GM11168 (cell line): Measurements from ENCODE around the gene ERCC6.

Source experiments
- in situ Hi-C: fragments of 300-500 bp; cut with MboI; formaldehyde crosslinking; loops from one replicate; pipeline ENCODE4 v1.12.0; 2022; ENCODE audit warnings: low sequenced_read_pairs; ENCODE audit not compliant: unreplicated experiment

Gene ERCC6

GRCh38 chr10:49552277-49552676 is 13.4 kb upstream of the ERCC6 start:
- in situ Hi-C loops = no loop called here

GRCh38 chr10:49550563-49550962 is 11.6 kb upstream of the ERCC6 start:
- in situ Hi-C loops = no loop called here

GRCh38 chr10:49549640-49550346 is 10.9 kb upstream of the ERCC6 start:
- in situ Hi-C loops = no loop called here

GRCh38 chr10:49543604-49544003 is 4.7 kb upstream of the ERCC6 start:
- in situ Hi-C loops = no loop called here

- in situ Hi-C loops = no loop called here
Observed at GRCh38 chr10:49542353-49542752, 3.4 kb upstream of the ERCC6 start.

GRCh38 chr10:49541762-49542161 is 2.8 kb upstream of the ERCC6 start:
- in situ Hi-C loops = no loop called here

- in situ Hi-C loops = no loop called here
Observed at GRCh38 chr10:49540056-49540797, 1.3 kb upstream of the ERCC6 start.

GRCh38 chr10:49539320-49539885 is 482 bp upstream of the ERCC6 start:
- in situ Hi-C loops = no loop called here

- in situ Hi-C loops = no loop called here
Observed at GRCh38 chr10:49534670-49535381, 4.1 kb downstream of the ERCC6 start.

- in situ Hi-C loops = no loop called here
Observed at GRCh38 chr10:49532461-49532860, 6.5 kb downstream of the ERCC6 start.

GRCh38 chr10:49528977-49529506 is 9.9 kb downstream of the ERCC6 start:
- in situ Hi-C loops = no loop called here

- in situ Hi-C loops = no loop called here
Observed at GRCh38 chr10:49527850-49528249, 11.1 kb downstream of the ERCC6 start.

- in situ Hi-C loops = no loop called here
Observed at GRCh38 chr10:49527061-49527460, 11.9 kb downstream of the ERCC6 start.

- in situ Hi-C loops = no loop called here
Observed at GRCh38 chr10:49526619-49527018, 12.3 kb downstream of the ERCC6 start.

GRCh38 chr10:49524496-49524895 is 14.4 kb downstream of the ERCC6 start:
- in situ Hi-C loops = loop anchor here (25.0 kb wide), 1 partner anchor 537 kb away; no protein-coding TSS in a partner anchor

GRCh38 chr10:49523301-49523700 is 15.6 kb downstream of the ERCC6 start:
- in situ Hi-C loops = loop anchor here (25.0 kb wide), 1 partner anchor 536 kb away; no protein-coding TSS in a partner anchor

- in situ Hi-C loops = loop anchor here (25.0 kb wide), 1 partner anchor 534 kb away; no protein-coding TSS in a partner anchor
Observed at GRCh38 chr10:49521062-49521461, 17.9 kb downstream of the ERCC6 start.

GRCh38 chr10:49520122-49520775 is 18.7 kb downstream of the ERCC6 start:
- in situ Hi-C loops = loop anchor here (25.0 kb wide), 1 partner anchor 533 kb away; no protein-coding TSS in a partner anchor

- in situ Hi-C loops = loop anchor here (10.0 to 25.0 kb wide), 2 partner anchors 105 to 532 kb away; no protein-coding TSS in a partner anchor
Observed at GRCh38 chr10:49519717-49520116, 19.2 kb downstream of the ERCC6 start.
